Cardiac muscle cell (in vitro differentiated cells and primary cell): ENCODE measurements around the gene ARID4B. TPM values are rescaled to one million over a fixed set of nuclear protein-coding genes. Genes with fewer than 3 reads are reported as not detected.
A peak's percentile ranks its signal among the peaks of the same experiment; 100 is the strongest.
"Not testable (repeated sequence)": the region's sequence is repeated elsewhere in the genome, so short reads cannot be mapped to it uniquely, and the experiment has no call there.

Experiments
- DNase-seq, 2 donors: peaks; one replicate each; pipeline versions ENCODE4 v3.0.0 to v3.0.0-alpha.2; 2010 to 2017; ENCODE audit warnings: low read depth in 1 of 2, low spot score in 1 of 2
- H3K27ac ChIP-seq: fragments of 200-600 bp; sonication (generic); 2 replicates; pipeline ENCODE4 v1.5.1; 2016
- H3K27me3 ChIP-seq: fragments of 200-600 bp; sonication (generic); 2 replicates; pipeline ENCODE4 v1.6.0; 2016; ENCODE audit warnings: control low read depth
- H3K36me3 ChIP-seq: fragments of 200-600 bp; sonication (generic); 2 replicates; pipeline ENCODE4 v1.5.1; 2016; ENCODE audit warnings: control low read depth
- H3K4me1 ChIP-seq: fragments of 200-600 bp; sonication (generic); 2 replicates; pipeline ENCODE4 v1.8.1; 2017; ENCODE audit warnings: low read depth, mild to moderate bottlenecking, mixed run types
- H3K4me3 ChIP-seq: fragments of 200-600 bp; sonication (generic); 2 replicates; pipeline ENCODE4 v1.5.1; 2016; ENCODE audit warnings: mild to moderate bottlenecking
- H3K9me3 ChIP-seq: fragments of 200-600 bp; sonication (generic); 2 replicates; pipeline ENCODE4 v1.5.1; 2017; ENCODE audit warnings: low read depth, mild to moderate bottlenecking, control low read depth
- CTCF ChIP-seq: IDR thresholded peaks from 2 replicates; pipeline ENCODE4 v1.5.1; 2012; ENCODE audit warnings: low read depth, mild to moderate bottlenecking, low read length
- polyA plus RNA-seq: library from polyadenylated mRNA; unstranded; fragments of >200 nt; fragmentation: Nextera tagmentation; extraction: Ambion mirVana; gene quantifications from 2 replicates; pipeline ENCODE4 v1.2.1, GENCODE V29; 2016
- total RNA-seq: library from RNA; depleted of rRNA; stranded (reverse); fragments of >200 nt; gene quantifications from 2 replicates; pipeline ENCODE4 v1.2.3, GENCODE V29; 2016

Gene ARID4B
- total and polyA plus RNA-seq, 2 experiments from 2014 or later, result 33.8 to 37.9 TPM

GRCh38 chr1:235277709-235278108 lies 50.3 kb downstream of the ARID4B start:
- Histone ChIP-seq H3K4me1 (peaks cover 7% of the 10 kb centered on the region), H3K4me3 (no peak overlapping the region), H3K9me3 (no peaks in the 10 kb centered on the region), H3K27me3 (no peaks in the 10 kb centered on the region), H3K36me3 (no peaks in the 10 kb centered on the region), H3K27ac (no peak overlapping the region)
- no peak for DNase-seq
- TF ChIP-seq CTCF, result no peak

DNA sequence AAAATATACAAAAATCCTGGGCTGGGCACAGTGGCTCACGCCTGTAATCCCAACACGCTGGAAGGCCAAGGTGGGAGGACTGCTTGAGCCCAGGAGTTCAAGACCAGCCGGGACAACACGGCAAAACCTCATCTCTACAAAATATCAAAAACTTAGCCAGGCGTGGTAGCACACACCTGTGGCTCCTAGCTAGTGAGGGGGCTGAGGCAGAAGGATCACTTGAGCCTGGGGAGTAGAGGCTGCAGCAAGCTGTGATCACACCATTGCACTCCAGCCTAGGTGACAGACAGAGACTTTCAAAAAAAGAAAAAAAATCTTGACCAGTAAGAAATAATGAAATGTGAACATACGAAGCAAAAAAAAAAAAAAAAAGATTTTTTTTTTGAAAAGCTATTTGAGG lies 52.1 kb downstream of the ARID4B start:
- Histone ChIP-seq H3K4me3 (no peak overlapping the region), H3K36me3 (no peaks in the 10 kb centered on the region), H3K4me1 (peaks cover 7% of the 10 kb centered on the region), H3K27me3 (no peaks in the 10 kb centered on the region), H3K27ac (no peak overlapping the region), H3K9me3 (no peaks in the 10 kb centered on the region)
- no peak for TF ChIP-seq CTCF
- no peak for DNase-seq

- Histone ChIP-seq H3K36me3 (no peaks in the 10 kb centered on the region), H3K4me3 (no peak overlapping the region), H3K27ac (peak overlapping the region; percentile 45), H3K9me3 (no peaks in the 10 kb centered on the region), H3K27me3 (no peaks in the 10 kb centered on the region), H3K4me1 (peaks cover 7% of the 10 kb centered on the region)
- no peak for DNase-seq
- no peak for TF ChIP-seq CTCF
These were observed 52.8 kb downstream of the ARID4B start for GRCh38 chr1:235275223-235275622.

GRCh38 chr1:235272851-235273250 lies 55.1 kb downstream of the ARID4B start:
- no peaks in the 10 kb centered on the region for H3K9me3 ChIP-seq

GRCh38 chr1:235270625-235271024 lies 57.4 kb downstream of the ARID4B start:
- peak overlapping the region; percentile 16 for H3K27ac ChIP-seq
- peak in 1 of 2 donors; percentile 16 for DNase-seq
- H3K9me3 ChIP-seq, result no peaks in the 10 kb centered on the region
- peaks cover 3% of the 10 kb centered on the region for H3K4me1 ChIP-seq
- no peaks in the 10 kb centered on the region for H3K36me3 ChIP-seq
- TF ChIP-seq CTCF, result peak; percentile 8
- H3K27me3 ChIP-seq, result no peaks in the 10 kb centered on the region
- H3K4me3 ChIP-seq, result no peak overlapping the region

More at GRCh38 chr1:235272851-235273250, 55.1 kb downstream of the ARID4B start:
- no peaks in the 10 kb centered on the region for H3K36me3 ChIP-seq
- no peak for DNase-seq
- TF ChIP-seq CTCF, result no peak
- no peaks in the 10 kb centered on the region for H3K4me1 ChIP-seq
- H3K4me3 ChIP-seq, result no peak overlapping the region
- no peaks in the 10 kb centered on the region for H3K27me3 ChIP-seq
- no peak overlapping the region for H3K27ac ChIP-seq

GRCh38 chr1:235269990-235270389 lies 58.0 kb downstream of the ARID4B start:
- DNase-seq, H3K36me3 ChIP-seq, H3K9me3 ChIP-seq, H3K27ac ChIP-seq, H3K27me3 ChIP-seq, H3K4me1 ChIP-seq, H3K4me3 ChIP-seq: not testable (repeated sequence)
